HG03095 (cell line): ENCODE measurements around the gene CDH23.

Source experiments
- ATAC-seq: cut with Tn5 transposase; IDR thresholded peaks from one replicate; pipeline ENCODE4 v1.9.1; 2021; ENCODE audit warnings: moderate library complexity; ENCODE audit not compliant: unreplicated experiment

CDH23 gene

GRCh38 chr10:71695502-71696476, 299.1 kb downstream of the CDH23 start:
- no peak for ATAC-seq

- no peak for ATAC-seq
These were observed 300.1 kb downstream of the CDH23 start for GRCh38 chr10:71696628-71697326.

- no peak for ATAC-seq
These were observed 301.4 kb downstream of the CDH23 start for GRCh38 chr10:71697938-71698709.

- ATAC-seq, result no peak
These were observed 302.0 kb downstream of the CDH23 start for GRCh38 chr10:71698737-71699136.

- ATAC-seq, result no peak
These were observed 304.1 kb downstream of the CDH23 start for GRCh38 chr10:71700731-71701368.

GRCh38 chr10:71701496-71702132, 304.9 kb downstream of the CDH23 start:
- no peak for ATAC-seq

GRCh38 chr10:71703577-71703976, 306.9 kb downstream of the CDH23 start:
- no peak for ATAC-seq

GRCh38 chr10:71704816-71705215, 308.1 kb downstream of the CDH23 start:
- ATAC-seq, result no peak

- ATAC-seq, result no peak
These were observed 308.9 kb downstream of the CDH23 start for GRCh38 chr10:71705582-71705981.

DNA sequence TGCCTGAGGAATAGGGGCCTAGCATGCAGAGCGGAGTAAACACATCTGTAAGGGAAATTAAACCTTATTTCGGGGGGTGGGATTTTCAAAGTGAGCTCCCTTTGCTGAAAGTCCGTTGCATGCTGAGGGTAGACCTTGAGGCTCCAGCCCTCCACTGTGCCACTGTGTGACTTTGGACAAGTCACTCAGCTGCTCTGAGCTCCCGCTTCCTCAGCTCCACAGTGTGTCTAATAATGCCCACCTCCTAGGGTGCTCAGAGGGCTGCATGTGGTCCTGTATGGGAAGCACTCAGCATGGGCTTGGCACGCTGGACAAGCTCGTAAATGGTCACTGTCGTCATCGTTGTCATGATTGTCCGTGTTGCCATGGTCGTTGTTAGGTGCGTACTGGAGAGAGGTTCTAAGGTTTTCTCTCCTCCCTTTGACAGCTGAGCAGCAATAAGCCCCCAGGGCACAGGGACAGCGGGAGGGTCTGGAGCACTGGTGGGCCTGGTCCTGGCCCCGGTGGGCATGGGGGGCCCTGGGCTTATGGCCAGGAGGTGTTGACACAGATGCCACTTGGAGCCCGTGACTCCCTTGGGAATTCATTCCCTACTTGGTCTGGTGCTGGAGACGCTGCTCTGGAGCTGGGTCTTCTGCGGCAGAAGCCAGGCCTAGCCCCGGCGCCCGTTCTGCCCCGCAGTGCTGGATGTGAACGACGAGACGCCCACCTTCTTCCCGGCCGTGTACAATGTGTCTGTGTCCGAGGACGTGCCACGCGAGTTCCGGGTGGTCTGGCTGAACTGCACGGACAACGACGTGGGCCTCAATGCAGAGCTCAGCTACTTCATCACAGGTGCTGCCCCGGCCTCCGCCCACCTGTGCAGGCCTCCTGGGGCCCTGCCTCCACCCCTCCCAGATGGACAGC, 309.7 kb downstream of the CDH23 start:
- ATAC-seq, result no peak

- no peak for ATAC-seq
These were observed 310.6 kb downstream of the CDH23 start for GRCh38 chr10:71707240-71707789.

DNA sequence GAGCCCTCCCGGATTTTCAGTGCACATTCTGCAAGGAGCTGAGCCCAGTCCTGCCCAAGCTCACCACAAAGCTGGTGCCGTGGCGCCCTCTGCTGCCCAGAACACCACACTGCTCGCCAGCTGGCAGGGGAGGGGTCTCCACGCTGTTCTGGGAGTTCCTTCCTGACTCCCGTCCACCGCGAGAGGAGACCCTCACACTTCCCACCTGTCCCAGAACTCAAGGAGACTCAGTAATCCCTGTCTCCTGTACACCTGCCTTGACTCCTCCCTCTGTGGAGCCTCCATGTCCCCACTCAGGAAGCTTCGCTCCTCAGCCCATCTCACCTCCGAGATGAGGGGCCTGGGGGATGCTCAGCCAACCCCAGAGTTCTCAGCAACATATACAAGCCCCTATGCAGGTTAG, 311.6 kb downstream of the CDH23 start:
- no peak for ATAC-seq

DNA sequence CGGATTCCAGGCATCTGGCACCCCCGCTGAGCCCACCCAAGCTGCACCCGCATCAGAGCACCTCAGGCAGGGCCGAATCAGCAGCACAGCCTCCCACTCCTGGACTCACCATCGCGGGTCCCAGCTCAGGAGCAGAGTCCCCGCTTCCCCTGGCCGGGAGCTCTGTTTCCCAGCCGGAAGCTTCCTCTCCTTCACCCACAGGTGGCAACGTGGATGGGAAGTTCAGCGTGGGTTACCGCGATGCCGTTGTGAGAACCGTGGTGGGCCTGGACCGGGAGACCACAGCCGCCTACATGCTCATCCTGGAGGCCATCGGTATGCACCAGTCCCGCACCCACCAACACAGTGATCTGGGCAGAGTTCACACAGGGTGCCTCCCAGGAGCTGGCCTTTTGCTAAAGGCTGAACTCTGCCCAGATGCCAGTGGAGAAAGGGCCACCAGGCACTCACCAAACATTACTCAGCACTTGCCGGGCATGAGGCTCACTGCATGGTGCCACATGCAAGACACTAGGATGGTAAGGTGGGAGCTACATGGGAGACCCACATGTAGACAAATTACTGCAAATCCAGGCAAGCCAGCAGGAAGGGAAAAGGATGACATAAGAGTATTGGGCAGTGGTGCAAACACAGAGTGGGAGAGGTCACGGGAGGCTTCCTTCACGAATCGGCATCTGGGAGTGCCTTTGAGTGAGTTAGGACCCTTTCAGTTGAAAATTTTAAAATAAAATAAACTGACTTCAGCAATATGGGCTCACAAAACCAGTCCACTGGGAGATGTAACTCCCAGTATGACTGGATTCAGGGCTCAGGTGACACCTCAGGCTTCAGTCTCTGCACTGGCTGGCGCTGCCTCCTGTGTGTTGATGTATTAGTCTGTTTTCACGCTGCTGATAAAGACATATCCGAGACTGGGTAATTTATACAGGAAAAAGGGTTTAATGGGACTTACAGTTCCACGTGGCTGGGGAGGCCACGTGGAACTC, 312.5 kb downstream of the CDH23 start:
- no peak for ATAC-seq

DNA sequence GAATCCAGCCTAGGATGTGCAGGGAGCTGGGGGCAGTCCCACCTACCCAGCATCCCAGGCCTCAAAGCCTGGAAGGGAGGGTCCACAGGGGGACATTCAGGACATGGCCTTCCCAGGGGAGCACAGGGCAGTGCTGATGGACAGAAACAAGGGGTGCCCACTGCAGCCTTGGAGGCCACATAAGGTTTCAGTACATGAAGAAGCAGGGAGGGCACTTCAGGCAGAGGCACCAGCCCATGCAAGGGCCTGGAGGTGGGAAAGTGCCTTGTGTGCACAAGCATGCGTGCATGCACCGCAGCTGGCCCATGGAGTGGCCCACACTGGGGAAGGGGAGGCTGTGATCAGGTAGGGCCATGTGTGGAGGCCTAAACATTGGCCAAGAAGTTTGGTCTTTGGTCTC, 313.8 kb downstream of the CDH23 start:
- no peak for ATAC-seq

GRCh38 chr10:71711052-71711623, 314.4 kb downstream of the CDH23 start:
- ATAC-seq, result no peak

DNA sequence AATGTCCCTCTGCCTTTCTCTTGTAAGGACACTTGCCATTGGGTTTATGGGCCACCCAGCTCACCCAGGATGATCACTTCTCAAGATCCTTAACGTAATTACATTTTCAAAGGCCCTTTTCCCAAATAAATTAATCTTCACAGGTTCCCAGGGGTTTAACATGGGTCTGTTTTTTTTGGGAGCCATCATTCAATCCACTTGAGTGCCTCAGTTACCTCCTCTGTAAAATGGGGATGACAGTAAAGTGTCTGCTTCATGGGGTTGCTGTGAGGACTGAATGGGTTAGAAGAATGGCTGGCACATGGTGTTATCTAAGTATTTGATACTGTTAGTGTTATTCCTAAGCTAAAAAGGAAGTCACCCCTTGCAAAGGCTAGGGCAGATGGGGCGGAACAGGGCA, 315.4 kb downstream of the CDH23 start:
- ATAC-seq, result no peak

DNA sequence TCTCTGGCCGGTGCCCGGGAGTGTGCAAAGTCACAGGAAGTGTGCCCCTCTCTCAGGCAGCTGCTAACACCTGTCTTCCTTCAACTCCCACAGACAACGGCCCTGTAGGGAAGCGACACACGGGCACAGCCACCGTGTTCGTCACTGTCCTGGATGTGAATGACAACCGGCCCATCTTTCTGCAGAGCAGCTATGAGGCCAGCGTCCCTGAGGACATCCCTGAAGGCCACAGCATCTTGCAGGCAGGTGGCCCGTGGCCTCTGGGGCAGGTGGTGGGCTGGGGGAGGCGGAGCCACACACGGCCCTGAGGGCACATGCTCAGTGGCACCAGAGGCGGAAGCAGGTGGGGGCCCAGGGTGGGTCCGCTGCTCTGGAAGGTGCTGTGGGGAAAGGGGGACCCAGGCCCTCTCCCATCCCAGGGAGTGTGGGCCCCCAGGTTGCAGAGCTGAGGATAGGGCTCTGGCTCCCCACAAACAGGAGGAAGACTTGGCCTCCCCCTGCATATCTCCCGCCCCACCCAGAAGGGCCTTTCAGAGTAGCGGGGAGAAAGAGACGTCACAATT, 315.9 kb downstream of the CDH23 start:
- ATAC-seq, result no peak
